Heart left ventricle (tissue), 16 donors: ENCODE data around the gene LRIF1. TPM values are rescaled to one million over a fixed set of nuclear protein-coding genes. Genes with fewer than 3 reads are reported as not detected.

Experiments used
- ATAC-seq, 4 donors: fragments of 200-7000 bp; cut with Tn5 transposase; one replicate each; pipeline ENCODE4 v1.9.1; 2020 to 2022; ENCODE audit warnings: moderate library complexity in 4 of 4, mild to moderate bottlenecking in 3 of 4, moderate number of reproducible peaks in 1 of 4
- DNase-seq, 5 donors: peaks; one replicate each; pipeline ENCODE4 v3.0.0-alpha.2; 2020
- H3K27ac ChIP-seq, 12 donors: fragments of 200-600 bp; sonication (generic) in 4 of 12; one replicate each; pipeline versions ENCODE4 v1.5.0 to v1.8.0; 2016 to 2022; ENCODE audit warnings: mild to moderate bottlenecking in 2 of 12
- H3K27me3 ChIP-seq, 9 donors: fragments of 200-600 bp; sonication (generic) in 2 of 9; one replicate each; pipeline versions ENCODE4 v1.5.1 to v1.8.0; 2016 to 2022; ENCODE audit warnings: mild to moderate bottlenecking in 3 of 9
- H3K36me3 ChIP-seq, 9 donors: fragments of 200-600 bp; sonication (generic) in 2 of 9; one replicate each; pipeline versions ENCODE4 v1.5.0 to v1.8.0; 2018 to 2022; ENCODE audit warnings: mild to moderate bottlenecking in 2 of 9
- H3K4me1 ChIP-seq, 12 donors: fragments of 200-600 bp; sonication (generic) in 4 of 12; one replicate each; pipeline versions ENCODE4 v1.5.0 to v1.8.0; 2016 to 2022; ENCODE audit warnings: mild to moderate bottlenecking in 3 of 12
- H3K4me3 ChIP-seq, 12 donors: fragments of 200-600 bp; sonication (generic) in 4 of 12; one replicate each; pipeline versions ENCODE4 v1.5.0 to v1.8.0; 2017 to 2022; ENCODE audit warnings: mild to moderate bottlenecking in 9 of 12, moderate library complexity in 4 of 12
- H3K9me3 ChIP-seq, 12 donors: fragments of 200-600 bp; sonication (generic) in 4 of 12; one replicate each; pipeline versions ENCODE4 v1.5.0 to v1.8.0; 2016 to 2022; ENCODE audit warnings: mild to moderate bottlenecking in 1 of 12
- POLR2A ChIP-seq, 2 donors: fragments of 450-650 bp; IDR thresholded peaks; one replicate each; pipeline ENCODE4 v1.6.1; 2017; ENCODE audit warnings: antibody characterized with exemption in 2 of 2, mild to moderate bottlenecking in 2 of 2, moderate library complexity in 2 of 2
- WGBS, 4 donors: extraction: QIAGEN DNeasy Blood & Tissue Kit in 2 of 4; methylation state at CpG; one replicate each; pipeline versions ENCODE4 v1.1.5 to v1.1.7; 2013 to 2018; 5-methylcytosine and 5-hydroxymethylcytosine counted together
- intact Hi-C, 10 donors: fragments of 100-400 bp; cut with DNase I; formaldehyde crosslinking; loops; one replicate each; pipeline versions ENCODE4 v1.11.1 to v1.14.2; 2022
- polyA plus RNA-seq, 2 donors: library from polyadenylated mRNA; stranded (reverse); fragments of 200-250 nt; gene quantifications; one replicate each; pipeline ENCODE4 v1.2.3, GENCODE V29; 2013
- total RNA-seq, 9 donors: library from RNA; depleted of rRNA in 2 of 9; stranded (reverse); fragments of >200 nt in 2 of 9; fragmentation: NEBNext Ultra II Directional in 3 of 9; extraction: Animal tissue kit (Norgen Biotek cat#: 25700) in 3 of 9; gene quantifications; one replicate each; pipeline versions ENCODE4 v1.1.0 to v1.2.4, GENCODE V29; 2016 to 2023
- TF ChIP-seq, protein P1 (sequence below), 12 donors: fragments of 200-600 bp; sonication (generic) in 4 of 12; IDR thresholded peaks; one replicate each; pipeline versions ENCODE4 v1.5.0 to v1.8.0; 2018 to 2022; ENCODE audit warnings: antibody characterized with exemption in 12 of 12, mild to moderate bottlenecking in 5 of 12
- donor health status: ischemic (EF 13 %, LVEDD 7.1; RV severe dilation, severe dysfunction).
- donor health status: healthy with polysubstance abuse.
- donor health status: DM: no; HTN: yes; CAD: no.
- donor health status: DM: no; HTN: no; CAD: no.
- donor health status: ischemic (EF 25% LVEDD 6.9; RV normal size, moderate dysfunction).
- donor health status: ischemic (EF 25% LVEDD 5.7; RV mildly dilated, moderate dysfunction).
- donor health status: healthy.
- donor health status: DM: yes; HTN: yes; CAD: no.
- donor health status: ischemic (EF 35%, LVEDD 5.7; RV mildly dilated, moderate dysfunction).
- donor health status: nonischemic (EF 11% LVEDD 7.7; RV severe dilation, severe dysfunction).
- donor health status: DM: yes; HTN: yes; CAD: no.
- donor health status: PGD.
- donor health status: ischemic (EF 29% LVEDD 5.4; RV normal size, mild dysfunction).
- donor health status: nonischemic (EF 23%, LVEDD 6.1; RV moderate dilation, normal function).

The LRIF1 gene
- total and polyA plus RNA-seq, 11 donors: 11.4 to 17.8 (median 15.2) TPM

- Histone ChIP-seq H3K36me3 (peaks cover 0 to 59% (median 41%) of the 10 kb centered on the region in 9 donors), H3K27ac (no peak overlapping the region), H3K9me3 (peaks cover 0 to 52% (median 3%) of the 10 kb centered on the region in 12 donors), H3K27me3 (no peaks in the 10 kb centered on the region), H3K4me3 (no peak overlapping the region), H3K4me1 (no peaks in the 10 kb centered on the region)
- DNase-seq: no peak
- 86 to 97% (median 90%) methylated on average over 1 of the region's 1 CpG for WGBS, 4 donors
- TF ChIP-seq, protein P1, sequence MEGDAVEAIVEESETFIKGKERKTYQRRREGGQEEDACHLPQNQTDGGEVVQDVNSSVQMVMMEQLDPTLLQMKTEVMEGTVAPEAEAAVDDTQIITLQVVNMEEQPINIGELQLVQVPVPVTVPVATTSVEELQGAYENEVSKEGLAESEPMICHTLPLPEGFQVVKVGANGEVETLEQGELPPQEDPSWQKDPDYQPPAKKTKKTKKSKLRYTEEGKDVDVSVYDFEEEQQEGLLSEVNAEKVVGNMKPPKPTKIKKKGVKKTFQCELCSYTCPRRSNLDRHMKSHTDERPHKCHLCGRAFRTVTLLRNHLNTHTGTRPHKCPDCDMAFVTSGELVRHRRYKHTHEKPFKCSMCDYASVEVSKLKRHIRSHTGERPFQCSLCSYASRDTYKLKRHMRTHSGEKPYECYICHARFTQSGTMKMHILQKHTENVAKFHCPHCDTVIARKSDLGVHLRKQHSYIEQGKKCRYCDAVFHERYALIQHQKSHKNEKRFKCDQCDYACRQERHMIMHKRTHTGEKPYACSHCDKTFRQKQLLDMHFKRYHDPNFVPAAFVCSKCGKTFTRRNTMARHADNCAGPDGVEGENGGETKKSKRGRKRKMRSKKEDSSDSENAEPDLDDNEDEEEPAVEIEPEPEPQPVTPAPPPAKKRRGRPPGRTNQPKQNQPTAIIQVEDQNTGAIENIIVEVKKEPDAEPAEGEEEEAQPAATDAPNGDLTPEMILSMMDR (IDR thresholded peaks at IDR 0.05): no peak
- TF ChIP-seq POLR2A (IDR thresholded peaks at IDR 0.05): no peak
- intact Hi-C loops: no loop called here
- ATAC-seq: no peak
Observed at GRCh38 chr1:110951161-110951560, 12.6 kb downstream of the LRIF1 start.

GRCh38 chr1:110948038-110948810 lies 15.5 kb downstream of the LRIF1 start:
- no peaks in the 10 kb centered on the region for H3K27me3 ChIP-seq
- H3K4me3 ChIP-seq: no peak overlapping the region
- WGBS, 4 donors: 95 to 96% (median 96%) methylated on average over 10 of the region's 10 CpGs
- H3K27ac ChIP-seq: no peak overlapping the region
- ATAC-seq (no peak), DNase-seq (no peak)
- peaks cover 0 to 54% (median 41%) of the 10 kb centered on the region in 9 donors for H3K36me3 ChIP-seq
- intact Hi-C loops: no loop called here
- TF ChIP-seq POLR2A (IDR thresholded peaks at IDR 0.05): no peak
- TF ChIP-seq, protein P1 (IDR thresholded peaks at IDR 0.05): no peak
- peaks cover 0 to 39% (median 3%) of the 10 kb centered on the region in 12 donors for H3K9me3 ChIP-seq
- H3K4me1 ChIP-seq: no peaks in the 10 kb centered on the region

DNA sequence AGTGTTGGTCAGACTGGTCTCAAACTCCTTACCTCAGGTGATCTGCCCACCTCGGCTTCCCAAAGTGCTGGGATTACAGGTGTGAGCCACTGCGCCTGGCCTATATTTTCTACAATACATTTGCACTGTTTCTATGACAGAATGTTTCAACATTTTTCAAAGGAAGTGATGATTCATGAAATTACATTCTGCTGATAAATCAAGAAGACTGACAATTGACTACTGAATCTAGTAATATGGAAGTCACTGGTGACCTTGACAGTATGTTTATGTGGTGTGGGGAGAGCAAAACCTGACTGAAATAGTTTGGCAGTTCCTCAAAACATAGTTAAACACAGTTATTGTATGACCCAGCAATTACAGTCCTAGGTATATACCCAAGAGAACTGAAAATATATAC lies 18.1 kb downstream of the LRIF1 start:
- DNase-seq (no peak), ATAC-seq (no peak)
- Histone ChIP-seq H3K9me3 (peaks cover 0 to 33% (median 3%) of the 10 kb centered on the region in 12 donors), H3K36me3 (peaks cover 0 to 35% (median 27%) of the 10 kb centered on the region in 9 donors), H3K4me1 (no peaks in the 10 kb centered on the region), H3K27ac (no peak overlapping the region), H3K4me3 (no peak overlapping the region), H3K27me3 (no peaks in the 10 kb centered on the region)
- intact Hi-C loops: no loop called here
- TF ChIP-seq POLR2A (IDR thresholded peaks at IDR 0.05): no peak
- TF ChIP-seq, protein P1 (IDR thresholded peaks at IDR 0.05): no peak
- 98 to 99% (median 98%) methylated on average over 2 of the region's 2 CpGs for WGBS, 4 donors

DNA sequence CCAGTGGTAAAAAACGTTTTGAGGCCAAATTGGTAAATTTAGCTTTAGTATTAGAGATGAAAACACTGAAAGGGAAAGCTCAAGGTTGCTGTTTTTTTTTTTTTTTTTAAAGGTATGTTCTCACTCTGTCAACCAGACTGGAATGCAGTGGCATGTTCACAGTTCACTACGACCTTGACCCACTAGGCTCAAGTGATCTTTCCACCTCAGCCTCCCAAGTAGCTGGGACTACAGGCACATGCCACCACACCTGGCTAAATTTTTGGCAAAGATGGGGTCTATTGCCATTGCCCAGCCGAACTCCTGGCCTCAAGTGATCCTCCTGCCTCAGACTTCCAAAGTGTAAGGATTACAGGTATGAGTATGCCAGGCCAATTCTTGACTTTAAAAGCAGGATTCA lies 18.9 kb downstream of the LRIF1 start:
- no peaks in the 10 kb centered on the region for H3K4me1 ChIP-seq
- TF ChIP-seq POLR2A (IDR thresholded peaks at IDR 0.05): no peak
- TF ChIP-seq, protein P1 (IDR thresholded peaks at IDR 0.05): no peak
- H3K27me3 ChIP-seq: no peaks in the 10 kb centered on the region
- no peak for ATAC-seq
- H3K4me3 ChIP-seq: no peak overlapping the region
- no peak overlapping the region for H3K27ac ChIP-seq
- intact Hi-C loops: no loop called here
- no peak for DNase-seq
- H3K36me3 ChIP-seq: peaks cover 0 to 28% (median 26%) of the 10 kb centered on the region in 9 donors
- H3K9me3 ChIP-seq: peaks cover 0 to 37% (median 3%) of the 10 kb centered on the region in 12 donors
- 57 to 67% (median 62%) methylated on average over 3 of the region's 3 CpGs for WGBS, 4 donors
